Endothelial cell (in vitro differentiated cells): ENCODE data around the gene SERGEF. TPM values are rescaled to one million over a fixed set of nuclear protein-coding genes. Genes with fewer than 3 reads are reported as not detected.

Source experiments
- DNase-seq: peaks from one replicate; pipeline ENCODE4 v3.0.0; 2021; ENCODE audit warnings: low spot score
- H3K27ac Mint-ChIP-seq: one replicate; pipeline ENCODE4 v1.8.0; 2021; ENCODE audit warnings: mixed read lengths, inconsistent platforms; ENCODE audit not compliant: unreplicated experiment
- H3K27me3 Mint-ChIP-seq: one replicate; pipeline ENCODE4 v1.8.0; 2021; ENCODE audit warnings: mild to moderate bottlenecking, moderate library complexity, mixed read lengths, inconsistent platforms; ENCODE audit not compliant: unreplicated experiment
- H3K36me3 Mint-ChIP-seq: one replicate; pipeline ENCODE4 v1.8.0; 2021; ENCODE audit warnings: mild to moderate bottlenecking, low read depth, mixed read lengths, inconsistent platforms; ENCODE audit not compliant: unreplicated experiment
- H3K4me1 Mint-ChIP-seq: one replicate; pipeline ENCODE4 v1.8.0; 2021; ENCODE audit warnings: mild to moderate bottlenecking, mixed read lengths, inconsistent platforms; ENCODE audit not compliant: unreplicated experiment
- H3K4me3 Mint-ChIP-seq: one replicate; pipeline ENCODE4 v1.8.0; 2021; ENCODE audit warnings: mild to moderate bottlenecking, mixed read lengths, inconsistent platforms; ENCODE audit not compliant: unreplicated experiment
- H3K9me3 Mint-ChIP-seq: one replicate; pipeline ENCODE4 v1.8.0; 2021; ENCODE audit warnings: mixed read lengths, inconsistent platforms; ENCODE audit not compliant: unreplicated experiment
- total RNA-seq: library from RNA; stranded (reverse); fragmentation: NEBNext Ultra II Directional; extraction: Animal tissue kit (Norgen Biotek cat#: 25700); gene quantifications from one replicate; pipeline ENCODE4 v1.2.1, GENCODE V29; 2021; ENCODE audit not compliant: unreplicated experiment
- TF ChIP-seq, protein P1 (sequence below): fragments of 200-600 bp; sonication (generic); IDR thresholded peaks from one replicate; pipeline ENCODE4 v1.5.0; 2021; ENCODE audit warnings: antibody characterized with exemption; ENCODE audit not compliant: unreplicated experiment

Gene SERGEF
- total RNA-seq, 1 donor from 2014 or later: 19.1 TPM

DNA sequence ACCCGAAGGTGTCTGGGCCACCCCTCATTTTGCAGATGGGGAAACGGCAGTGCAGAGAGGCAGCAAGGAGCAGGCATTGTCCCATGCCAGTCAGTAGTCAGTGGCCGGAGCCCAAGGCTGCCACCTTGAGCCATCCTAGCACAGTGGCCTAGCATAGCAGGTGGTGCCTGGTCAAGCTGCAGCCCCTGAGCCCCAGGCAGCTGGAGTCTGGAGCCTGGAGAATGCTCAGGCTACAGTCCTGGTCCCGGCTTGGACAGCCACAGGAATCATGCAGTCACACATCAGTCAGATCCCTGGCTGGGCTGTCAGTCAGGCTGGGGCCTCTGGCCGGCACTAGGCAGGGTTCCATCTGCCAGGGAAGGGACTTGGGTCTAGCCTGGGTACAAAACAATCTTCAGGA lies 259.7 kb downstream of the SERGEF start:
- DNase-seq: no peak
- no peak overlapping the region for H3K4me3 Mint-ChIP-seq
- no peaks in the 10 kb centered on the region for H3K4me1 Mint-ChIP-seq
- no peak overlapping the region for H3K27ac Mint-ChIP-seq
- H3K27me3 Mint-ChIP-seq: peaks cover 11% of the 10 kb centered on the region
- TF ChIP-seq, protein P1, sequence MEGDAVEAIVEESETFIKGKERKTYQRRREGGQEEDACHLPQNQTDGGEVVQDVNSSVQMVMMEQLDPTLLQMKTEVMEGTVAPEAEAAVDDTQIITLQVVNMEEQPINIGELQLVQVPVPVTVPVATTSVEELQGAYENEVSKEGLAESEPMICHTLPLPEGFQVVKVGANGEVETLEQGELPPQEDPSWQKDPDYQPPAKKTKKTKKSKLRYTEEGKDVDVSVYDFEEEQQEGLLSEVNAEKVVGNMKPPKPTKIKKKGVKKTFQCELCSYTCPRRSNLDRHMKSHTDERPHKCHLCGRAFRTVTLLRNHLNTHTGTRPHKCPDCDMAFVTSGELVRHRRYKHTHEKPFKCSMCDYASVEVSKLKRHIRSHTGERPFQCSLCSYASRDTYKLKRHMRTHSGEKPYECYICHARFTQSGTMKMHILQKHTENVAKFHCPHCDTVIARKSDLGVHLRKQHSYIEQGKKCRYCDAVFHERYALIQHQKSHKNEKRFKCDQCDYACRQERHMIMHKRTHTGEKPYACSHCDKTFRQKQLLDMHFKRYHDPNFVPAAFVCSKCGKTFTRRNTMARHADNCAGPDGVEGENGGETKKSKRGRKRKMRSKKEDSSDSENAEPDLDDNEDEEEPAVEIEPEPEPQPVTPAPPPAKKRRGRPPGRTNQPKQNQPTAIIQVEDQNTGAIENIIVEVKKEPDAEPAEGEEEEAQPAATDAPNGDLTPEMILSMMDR: no peak
- no peaks in the 10 kb centered on the region for H3K9me3 Mint-ChIP-seq
- H3K36me3 Mint-ChIP-seq: no peaks in the 10 kb centered on the region

DNA sequence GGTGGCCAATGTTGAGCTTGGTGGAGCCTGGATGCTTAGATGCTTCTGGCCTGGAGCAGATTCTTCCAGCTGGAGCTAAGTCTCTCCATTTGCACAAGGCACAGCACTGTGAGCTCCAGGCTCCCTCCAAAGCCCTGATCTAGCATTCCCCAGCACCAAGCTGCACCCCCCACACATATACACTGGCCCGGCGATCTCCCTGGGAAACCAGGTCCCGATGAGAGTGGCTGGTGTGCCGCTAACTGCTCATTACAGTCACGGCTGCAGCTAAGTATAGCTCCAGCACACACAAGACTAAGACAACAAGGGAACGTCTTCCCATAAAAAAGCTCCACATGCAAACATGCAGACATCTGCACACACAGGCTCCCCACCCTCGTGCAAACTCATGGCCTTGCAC lies 260.7 kb downstream of the SERGEF start:
- TF ChIP-seq, protein P1: no peak
- Mint-ChIP-seq H3K36me3 (no peaks in the 10 kb centered on the region), H3K9me3 (no peaks in the 10 kb centered on the region), H3K27ac (no peak overlapping the region), H3K4me3 (no peak overlapping the region), H3K4me1 (no peaks in the 10 kb centered on the region), H3K27me3 (peaks cover 11% of the 10 kb centered on the region)
- DNase-seq: no peak

DNA sequence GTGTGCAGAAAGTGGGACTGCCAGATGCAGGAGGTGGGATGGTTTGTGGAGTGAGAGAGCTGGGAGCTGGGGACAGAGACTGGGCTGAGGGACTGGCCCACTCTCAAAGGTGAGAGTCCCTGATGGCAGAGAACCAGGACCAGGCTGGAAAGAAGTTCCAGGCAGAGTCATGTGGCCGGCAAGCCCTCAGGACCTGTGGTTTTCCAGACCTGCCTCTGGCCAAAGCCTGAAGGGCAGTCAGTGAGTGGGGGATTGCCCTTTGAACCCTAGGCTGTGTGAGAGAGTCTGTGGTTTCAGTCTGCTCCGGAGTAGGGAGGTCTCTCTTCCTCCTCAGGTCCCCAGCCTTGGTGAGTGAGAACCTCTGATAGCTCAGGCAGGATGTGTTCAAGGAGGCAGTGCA lies 261.3 kb downstream of the SERGEF start:
- Mint-ChIP-seq H3K4me3 (no peak overlapping the region), H3K27me3 (peaks cover 11% of the 10 kb centered on the region), H3K4me1 (no peaks in the 10 kb centered on the region), H3K27ac (no peak overlapping the region), H3K36me3 (no peaks in the 10 kb centered on the region), H3K9me3 (no peaks in the 10 kb centered on the region)
- TF ChIP-seq, protein P1: no peak
- no peak for DNase-seq

DNA sequence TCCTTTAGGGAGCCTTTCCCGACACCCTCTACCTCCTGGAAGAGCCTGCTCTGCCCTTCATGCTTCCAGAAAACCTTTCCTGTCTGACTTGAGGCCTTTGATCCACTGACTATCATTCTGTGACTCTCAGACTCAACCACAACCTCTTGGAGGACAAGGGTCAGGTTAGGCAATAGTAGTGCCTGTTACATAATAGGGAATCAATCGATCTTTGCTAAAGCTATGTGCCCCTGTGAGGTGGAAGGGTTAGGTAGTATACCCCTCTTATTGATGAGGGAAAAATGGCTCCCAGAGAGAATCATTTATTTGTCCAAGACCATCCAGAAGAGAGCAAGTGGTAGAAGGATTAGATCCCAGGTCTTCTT lies 262.1 kb downstream of the SERGEF start:
- H3K36me3 Mint-ChIP-seq: no peaks in the 10 kb centered on the region
- no peaks in the 10 kb centered on the region for H3K4me1 Mint-ChIP-seq
- TF ChIP-seq, protein P1: no peak
- H3K27me3 Mint-ChIP-seq: peaks cover 14% of the 10 kb centered on the region
- no peak overlapping the region for H3K27ac Mint-ChIP-seq
- H3K9me3 Mint-ChIP-seq: no peaks in the 10 kb centered on the region
- DNase-seq: no peak
- H3K4me3 Mint-ChIP-seq: no peak overlapping the region

DNA sequence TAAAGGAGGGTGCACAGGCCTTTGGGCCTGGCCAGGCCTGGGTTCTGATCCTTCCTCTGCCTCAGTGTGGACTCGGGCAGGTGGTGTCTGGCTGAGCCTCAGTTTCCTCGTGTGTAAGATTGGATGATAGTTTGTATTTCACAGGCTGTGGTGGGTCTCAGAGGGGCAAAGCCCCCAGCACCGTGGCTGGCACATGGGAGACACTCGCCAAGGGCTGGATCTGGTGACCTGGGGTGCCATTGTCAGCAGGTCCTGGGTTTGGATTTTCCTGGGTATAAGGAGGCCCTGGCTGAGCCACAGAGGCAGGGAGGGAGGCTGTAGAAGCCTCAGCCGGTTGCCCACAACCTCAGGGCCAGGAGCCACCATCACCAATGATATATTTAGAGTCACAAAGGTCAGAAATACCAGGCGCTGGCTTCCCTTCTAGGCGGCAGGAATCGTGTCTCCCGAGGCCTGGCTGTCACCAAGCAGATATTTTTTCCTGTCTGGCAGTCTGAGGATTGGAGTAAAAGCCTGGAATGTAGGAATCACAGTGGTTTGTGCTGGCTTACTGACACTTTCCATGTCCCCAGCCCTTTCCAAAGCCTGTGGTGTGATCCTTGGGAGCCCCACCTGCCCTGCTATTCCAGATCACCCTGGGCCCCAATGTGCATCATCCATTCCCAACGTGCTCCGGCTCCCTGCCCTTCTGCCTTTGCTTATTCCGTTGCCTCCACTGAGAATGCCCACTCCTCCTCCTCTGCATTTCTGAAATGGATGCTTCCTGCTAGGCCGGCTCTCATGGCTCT lies 262.6 kb downstream of the SERGEF start:
- Mint-ChIP-seq H3K4me1 (no peaks in the 10 kb centered on the region), H3K27me3 (peaks cover 15% of the 10 kb centered on the region), H3K9me3 (no peaks in the 10 kb centered on the region), H3K36me3 (no peaks in the 10 kb centered on the region), H3K27ac (no peak overlapping the region), H3K4me3 (no peak overlapping the region)
- no peak for DNase-seq
- TF ChIP-seq, protein P1: no peak
